Measurements from ENCODE around the gene FASN.
"Not testable (repeated sequence)": the region's sequence is repeated elsewhere in the genome, so short reads cannot be mapped to it uniquely, and the experiment has no call there.

Gene FASN

DNA sequence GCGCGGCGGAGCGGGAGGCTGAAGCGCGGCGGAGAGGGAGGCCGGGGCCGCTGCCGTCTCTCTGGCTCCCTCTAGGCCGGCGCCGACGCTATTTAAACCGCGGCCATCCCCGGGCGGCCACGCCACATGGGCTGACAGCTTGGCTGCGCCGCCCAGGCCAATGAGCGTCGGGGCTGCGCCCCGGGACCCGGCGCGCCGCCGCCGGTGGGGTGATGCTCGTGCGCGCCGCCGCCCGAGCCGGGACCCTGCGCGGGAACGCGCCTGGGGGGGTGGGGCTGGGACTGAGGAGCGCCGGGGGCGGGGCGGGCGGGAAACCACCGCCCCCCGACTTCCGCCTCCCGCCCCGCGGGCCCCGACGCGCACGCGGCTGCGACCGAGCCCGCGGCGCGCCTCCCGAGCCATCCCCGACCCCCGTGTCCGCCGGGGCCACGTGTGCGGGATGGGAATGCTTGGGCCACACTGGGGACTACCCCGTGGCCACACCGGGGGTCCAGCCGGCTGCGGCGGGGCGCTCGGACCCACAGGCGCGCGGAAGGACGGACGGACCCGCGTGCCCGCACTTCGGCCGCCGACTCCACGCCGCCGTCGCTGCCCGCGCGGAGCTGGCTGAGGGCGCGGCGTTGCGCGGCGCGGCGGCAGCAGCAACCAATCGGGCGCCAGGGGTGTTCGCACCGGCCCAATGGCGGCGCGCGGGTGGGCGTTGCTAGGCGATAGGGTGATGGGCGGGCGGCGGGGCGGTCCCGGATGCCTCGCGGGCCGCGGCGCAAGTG lies at the start of gene FASN:
Gene FASN (minus strand): TSS at position 68 of the 770 bp plus-strand sequence. CDS start 1,791 bp downstream, outside the sequence.
- DNase-seq (ENCODE audit: low spot score) = peak; percentile 97

DNA sequence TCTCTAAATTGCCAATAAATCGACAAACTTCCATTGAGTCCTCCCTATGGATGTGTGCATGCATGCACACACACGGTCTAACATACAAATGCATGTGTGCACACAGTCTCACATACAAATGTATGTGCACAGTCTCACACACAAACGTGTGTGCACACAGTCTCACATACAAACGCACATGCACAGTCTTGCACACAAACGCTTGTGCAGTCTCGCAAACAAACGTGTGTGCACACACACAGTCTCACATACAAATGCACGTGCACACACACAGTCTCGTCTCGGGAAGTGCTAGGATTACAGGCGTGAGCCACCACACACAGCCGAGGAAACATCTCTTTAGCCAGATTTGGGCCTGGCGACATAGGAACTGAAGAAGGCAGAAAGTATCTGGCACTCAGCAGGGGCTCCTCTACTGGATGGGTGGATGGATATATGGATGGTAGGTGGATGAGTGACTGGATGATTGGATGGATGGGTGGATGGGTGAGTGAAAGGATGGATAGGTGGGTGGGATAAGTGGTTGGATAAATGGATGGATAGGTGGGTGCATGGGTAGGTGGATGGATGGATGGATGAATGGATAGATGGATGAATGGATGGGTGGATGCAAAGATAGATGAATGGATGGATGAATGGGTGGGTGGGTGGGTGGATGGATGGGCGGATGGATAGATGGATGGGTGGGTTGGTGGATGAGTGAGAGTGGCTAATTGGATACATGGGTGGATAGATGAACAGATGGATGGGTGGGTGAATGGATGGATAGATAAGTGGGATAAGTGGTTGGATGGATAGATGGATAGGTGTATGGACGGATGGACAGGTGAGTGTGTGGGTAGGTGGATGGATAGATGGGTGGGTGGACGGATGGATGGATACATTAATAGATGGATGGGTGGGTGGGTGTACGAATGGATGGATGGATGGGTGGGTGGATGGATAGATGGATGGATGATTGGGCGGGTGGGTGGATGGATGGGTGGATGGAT lies 48.9 kb upstream of the FASN start:
- DNase-seq (ENCODE audit: low spot score) = no peak

DNA sequence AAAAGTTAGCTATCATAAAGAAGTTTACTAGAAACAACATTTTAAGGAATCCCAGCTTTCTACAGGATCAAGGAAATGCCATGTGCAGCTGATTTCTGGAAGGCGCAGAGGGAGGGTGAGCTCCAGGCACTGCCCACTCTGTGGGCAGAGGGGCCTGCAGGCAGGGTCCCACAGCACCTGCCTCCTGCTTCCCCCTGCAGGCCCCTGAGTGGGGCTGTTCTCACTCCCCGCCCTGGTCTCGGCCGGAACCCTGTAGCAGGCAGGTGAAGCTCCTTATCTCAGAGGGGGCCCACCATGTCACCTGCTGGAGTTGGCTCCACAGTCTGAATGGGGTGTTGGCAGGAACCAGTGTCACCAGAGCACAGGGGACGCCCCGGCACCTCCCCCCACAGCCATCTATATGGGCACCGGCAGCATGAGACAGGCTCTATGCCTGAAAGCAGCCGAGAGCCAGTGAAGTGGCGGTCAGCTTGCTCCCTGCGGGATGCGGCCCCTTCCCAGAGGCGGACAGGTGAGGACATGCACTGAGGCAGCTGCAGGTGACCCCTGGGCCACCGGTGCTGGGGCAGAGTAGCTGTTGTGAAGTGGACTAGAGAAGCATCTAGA lies 47.6 kb upstream of the FASN start:
- DNase-seq (ENCODE audit: low spot score) = no peak

DNA sequence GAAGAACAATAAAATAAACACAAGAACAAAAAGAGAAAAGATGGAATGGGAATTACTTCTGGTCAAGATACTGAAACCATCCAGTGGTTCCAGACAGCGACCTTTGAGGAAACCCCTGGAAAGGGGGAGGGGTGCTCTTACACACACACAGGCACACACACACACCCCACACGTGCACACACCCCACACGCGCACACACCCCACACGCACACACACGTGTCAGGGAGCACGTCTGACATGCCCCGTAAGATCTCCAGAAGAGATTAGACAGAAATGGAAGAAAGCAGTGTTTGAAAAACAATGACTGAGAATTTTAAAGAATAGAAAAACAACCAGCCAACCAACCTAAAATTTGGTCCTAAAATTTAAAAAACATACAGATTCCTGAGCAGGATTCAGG lies 45.3 kb upstream of the FASN start:
- DNase-seq (ENCODE audit: low spot score) = no peak

DNA sequence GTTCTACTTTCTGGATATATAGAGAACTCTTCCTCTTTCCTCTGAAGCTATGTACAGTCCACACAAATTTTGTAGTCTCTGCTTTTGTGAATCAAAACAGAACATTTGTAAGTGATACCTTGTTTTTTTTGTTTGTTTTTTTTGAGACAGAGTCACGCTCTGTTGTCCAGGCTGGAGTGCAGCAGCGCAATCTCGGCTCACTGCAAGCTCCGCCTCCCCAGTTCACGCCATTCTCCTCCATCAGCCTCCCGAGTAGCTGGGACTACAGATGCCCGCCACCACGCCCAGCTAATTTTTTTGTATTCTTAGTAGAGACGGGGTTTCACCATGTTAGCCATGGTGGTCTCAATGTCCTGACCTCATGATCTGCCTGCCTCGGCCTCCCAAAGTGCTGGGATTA lies 41.9 kb upstream of the FASN start:
- not testable (repeated sequence) for DNase-seq (ENCODE audit: low spot score)

GRCh38 chr17:82138511-82138992 lies 40.5 kb upstream of the FASN start:
- no peak for DNase-seq (ENCODE audit: low spot score)

GRCh38 chr17:82134101-82134500 lies 36.1 kb upstream of the FASN start:
- DNase-seq (ENCODE audit: low spot score) = no peak

DNA sequence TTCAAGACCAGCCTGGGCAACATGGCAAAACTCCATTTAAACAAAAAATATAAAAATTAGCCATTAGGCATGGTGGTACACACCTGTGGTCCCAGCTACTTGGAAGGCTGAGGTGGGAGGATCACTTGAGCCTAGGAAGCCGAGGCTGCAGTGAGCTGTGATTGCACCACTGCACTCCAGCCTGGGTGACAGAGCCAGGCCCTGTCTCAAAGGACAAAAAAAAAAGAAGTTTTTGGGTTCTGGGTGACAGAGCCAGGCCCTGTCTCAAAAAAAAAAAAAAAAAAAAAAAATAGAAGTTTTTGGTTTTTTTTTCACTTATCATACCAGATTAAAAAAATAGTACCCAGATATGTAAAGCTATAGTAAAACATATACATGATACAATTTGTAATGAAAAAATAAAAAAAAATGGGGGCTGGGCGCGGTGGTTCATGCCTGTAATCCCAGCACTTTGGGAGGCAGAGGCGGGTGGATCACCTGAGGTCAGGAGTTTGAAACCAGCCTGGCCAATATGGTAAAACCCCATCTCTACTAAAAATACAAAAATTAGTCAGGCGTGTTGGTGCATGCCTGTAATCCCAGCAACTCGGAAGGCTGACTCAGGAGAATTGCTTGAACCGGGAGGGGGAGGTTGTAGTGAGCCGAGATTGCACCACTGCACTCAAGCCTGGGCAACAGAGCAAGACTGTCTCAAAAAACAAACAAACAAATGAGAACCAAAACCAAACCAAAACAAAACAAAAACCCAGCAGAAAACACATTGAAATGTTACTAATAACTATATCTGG lies 35.3 kb upstream of the FASN start:
- DNase-seq (ENCODE audit: low spot score) = peak; percentile 64

GRCh38 chr17:82129095-82129494 lies 31.1 kb upstream of the FASN start:
- no peak for DNase-seq (ENCODE audit: low spot score)

GRCh38 chr17:82128287-82128686 lies 30.3 kb upstream of the FASN start:
- no peak for DNase-seq (ENCODE audit: low spot score)

DNA sequence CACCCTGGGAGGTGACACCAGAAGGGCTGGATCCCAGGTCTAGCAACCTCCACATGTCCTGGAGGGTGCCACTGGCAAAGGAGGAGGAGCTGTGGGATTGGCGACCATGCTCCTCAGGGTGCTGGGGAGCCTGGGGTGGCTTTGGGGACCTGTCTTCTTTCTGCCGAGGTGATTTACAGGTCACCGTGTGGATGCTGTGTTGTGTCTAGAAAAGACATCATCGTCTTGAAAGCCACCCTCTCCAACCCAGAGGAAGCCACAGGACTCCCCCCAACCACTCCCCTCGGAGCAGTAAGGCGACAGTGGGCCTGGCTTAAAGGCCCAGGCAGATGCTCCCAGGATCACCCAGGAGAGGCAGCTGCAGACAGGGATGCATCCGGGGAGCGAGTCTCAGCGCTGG lies 29.7 kb upstream of the FASN start:
- DNase-seq (ENCODE audit: low spot score) = no peak

GRCh38 chr17:82127315-82127595 lies 29.2 kb upstream of the FASN start:
- no peak for DNase-seq (ENCODE audit: low spot score)

DNA sequence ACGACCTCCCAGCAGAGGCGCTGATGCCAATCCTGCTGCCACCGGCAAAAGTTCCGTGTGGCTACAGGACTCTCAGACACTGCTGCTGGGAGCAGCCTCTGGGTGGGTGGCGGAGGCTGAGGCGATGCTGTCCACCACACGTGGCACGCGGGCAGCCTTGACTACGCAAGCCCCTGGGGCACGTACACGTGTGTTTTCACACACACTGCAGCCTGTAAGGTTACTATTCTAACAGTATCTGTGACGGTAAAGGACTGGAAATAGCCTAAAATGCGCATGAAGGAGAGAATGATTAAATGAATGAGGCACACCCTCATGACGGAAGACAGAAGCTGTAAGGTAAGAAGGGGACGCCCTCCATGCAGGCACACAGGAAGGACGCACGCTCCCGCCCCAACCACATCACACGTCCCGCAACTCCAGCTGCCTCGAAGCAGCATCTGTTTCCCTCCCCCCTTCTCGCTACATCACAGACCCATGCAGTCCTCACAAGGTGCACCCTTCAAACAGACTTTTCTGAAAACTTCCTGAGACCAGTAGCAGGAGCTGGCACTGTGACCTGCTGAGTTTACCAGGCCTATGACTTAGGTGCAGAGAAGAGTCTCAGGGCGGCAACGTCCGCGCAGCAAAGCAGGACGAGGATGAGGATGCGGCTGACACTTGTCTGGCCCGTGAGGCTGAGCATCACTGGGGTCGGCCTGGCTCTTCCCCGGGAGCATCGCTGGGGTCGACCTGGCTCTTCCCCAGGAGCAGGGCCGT lies 28.7 kb upstream of the FASN start:
- DNase-seq (ENCODE audit: low spot score) = no peak

- DNase-seq (ENCODE audit: low spot score) = no peak
Measured at GRCh38 chr17:82124101-82124500, 26.1 kb upstream of the FASN start.

- DNase-seq (ENCODE audit: low spot score) = no peak
Measured at GRCh38 chr17:82121660-82122629, 23.9 kb upstream of the FASN start.

DNA sequence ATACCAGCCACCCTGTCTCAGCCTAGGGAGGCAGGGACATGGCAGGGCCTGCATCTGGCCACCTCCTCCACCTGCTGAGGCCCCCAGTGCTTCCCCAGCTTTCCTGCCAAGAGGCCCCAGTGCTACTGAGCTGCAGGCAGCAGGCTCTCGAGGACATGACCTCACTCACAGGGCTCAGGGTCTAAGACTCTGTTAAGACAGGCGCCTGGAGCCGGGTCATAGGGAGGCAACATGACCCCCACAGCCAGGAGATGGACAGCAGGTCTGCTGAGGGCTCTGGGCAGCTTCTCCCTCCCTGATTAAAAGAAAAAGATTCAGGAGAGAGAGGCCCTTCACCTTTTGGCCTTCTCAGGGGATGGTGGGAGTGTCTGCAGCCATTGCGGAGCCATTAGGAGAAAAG lies 23.2 kb upstream of the FASN start:
- no peak for DNase-seq (ENCODE audit: low spot score)

- DNase-seq (ENCODE audit: low spot score) = no peak
Measured at GRCh38 chr17:82120148-82120547, 22.1 kb upstream of the FASN start.

GRCh38 chr17:82118815-82119380 lies 20.9 kb upstream of the FASN start:
- no peak for DNase-seq (ENCODE audit: low spot score)

- no peak for DNase-seq (ENCODE audit: low spot score)
Measured at GRCh38 chr17:82118168-82118814, 20.3 kb upstream of the FASN start.
